GM11168 (cell line): ENCODE measurements around the gene MYH7B.

Experiments used
- in situ Hi-C: fragments of 300-500 bp; cut with MboI; formaldehyde crosslinking; loops from one replicate; pipeline ENCODE4 v1.12.0; 2022; ENCODE audit warnings: low sequenced_read_pairs; ENCODE audit not compliant: unreplicated experiment

The MYH7B gene

GRCh38 chr20:34955231-34956040, at the start of gene MYH7B, which contains the start of gene GSS:
Gene MYH7B, plus strand, starts transcription at chr20:34955868. Its CDS starts 22,138 bp downstream, at chr20:34978006.
Gene GSS, minus strand, starts transcription at chr20:34955806. Its CDS starts 3,954 bp downstream, at chr20:34951852.
- in situ Hi-C loops: no loop called here

DNA sequence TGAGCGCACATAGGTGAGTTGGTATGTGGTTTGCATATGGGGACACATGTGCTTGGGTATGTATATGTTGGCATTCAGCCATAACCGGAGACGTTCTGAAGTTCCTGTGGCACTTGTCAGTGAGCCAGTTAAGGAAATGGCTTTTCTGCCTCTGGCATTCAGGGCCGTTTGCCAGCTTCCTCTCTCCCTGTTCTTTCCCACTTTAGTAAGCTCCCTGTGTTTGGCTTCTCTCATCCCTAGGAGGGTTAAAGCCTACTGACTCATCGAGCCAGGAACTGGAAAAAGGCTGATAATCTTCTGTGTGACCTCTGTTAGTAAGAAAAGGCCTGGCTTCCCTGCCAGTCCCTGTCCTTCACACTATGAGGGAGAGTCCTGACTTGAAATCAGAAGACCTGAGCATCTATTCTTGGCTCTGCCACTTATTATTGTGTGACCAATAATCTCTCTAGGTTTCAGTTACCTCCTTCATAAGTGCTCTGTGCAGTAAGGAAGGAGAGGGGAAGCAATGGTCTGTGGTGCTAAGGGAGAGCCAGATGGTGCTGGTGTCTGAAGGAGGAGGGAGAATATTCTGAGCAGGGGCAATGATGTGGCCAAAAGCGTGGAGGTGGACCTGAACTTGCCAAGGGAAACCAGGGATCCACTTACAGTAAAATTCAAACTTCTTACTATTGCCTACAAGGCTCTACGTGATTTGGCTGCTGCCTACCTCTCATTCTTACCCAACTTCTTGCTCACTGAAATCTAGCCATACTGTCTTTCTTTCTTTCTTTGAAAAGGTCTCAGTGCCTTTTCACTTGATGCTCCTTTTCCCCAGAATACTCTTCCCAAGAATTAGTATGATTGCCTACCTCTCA, 47.8 kb upstream of the MYH7B start:
- in situ Hi-C loops: no loop called here

DNA sequence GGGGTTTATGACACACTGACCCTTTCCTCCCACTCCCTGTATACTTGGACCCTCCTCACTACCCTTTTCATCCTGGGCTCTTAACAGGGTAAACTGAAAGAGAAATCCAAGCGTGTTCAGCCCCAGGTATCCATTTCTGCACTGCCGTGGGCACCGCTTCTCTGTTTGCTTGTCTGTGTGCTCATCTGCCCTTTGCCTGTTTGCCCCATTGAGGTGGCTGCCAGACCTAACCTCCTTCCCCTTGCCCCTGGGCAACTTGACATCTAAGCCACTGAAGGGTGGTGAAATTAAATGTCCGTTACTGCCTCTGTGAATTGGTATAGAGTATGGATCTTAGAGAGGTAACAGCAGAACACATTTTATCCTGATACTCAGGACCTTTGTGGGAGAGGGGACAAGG, 40.5 kb upstream of the MYH7B start:
- in situ Hi-C loops: no loop called here

GRCh38 chr20:34915749-34916455, 39.8 kb upstream of the MYH7B start:
- in situ Hi-C loops: no loop called here

DNA sequence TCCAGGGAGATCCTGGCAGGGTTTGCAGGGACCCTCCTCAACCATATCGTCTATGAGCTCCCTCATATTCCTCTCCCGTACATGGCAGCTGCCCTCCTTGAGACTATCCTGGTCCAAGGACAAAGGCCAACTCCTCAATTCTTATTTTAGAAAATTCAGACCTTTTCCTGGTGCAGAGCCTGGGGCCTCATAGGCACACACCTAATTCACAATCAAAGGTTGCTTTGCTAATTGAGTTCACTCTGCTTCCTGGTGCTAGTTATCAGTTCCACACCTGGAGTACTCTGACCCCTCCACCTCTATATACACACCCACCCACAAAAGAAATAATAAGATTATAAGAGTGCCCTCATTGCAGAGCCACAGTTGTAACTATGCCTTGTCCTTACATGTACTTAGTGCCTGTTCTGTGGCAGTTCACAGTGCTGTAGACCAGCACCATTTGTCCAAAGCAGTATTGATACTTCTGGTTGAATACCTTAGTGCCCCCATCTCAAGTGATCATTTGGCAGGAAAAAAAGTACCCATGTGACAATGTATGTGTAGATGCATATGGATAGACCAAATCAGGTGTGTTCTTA, 38.8 kb upstream of the MYH7B start:
- in situ Hi-C loops: no loop called here

DNA sequence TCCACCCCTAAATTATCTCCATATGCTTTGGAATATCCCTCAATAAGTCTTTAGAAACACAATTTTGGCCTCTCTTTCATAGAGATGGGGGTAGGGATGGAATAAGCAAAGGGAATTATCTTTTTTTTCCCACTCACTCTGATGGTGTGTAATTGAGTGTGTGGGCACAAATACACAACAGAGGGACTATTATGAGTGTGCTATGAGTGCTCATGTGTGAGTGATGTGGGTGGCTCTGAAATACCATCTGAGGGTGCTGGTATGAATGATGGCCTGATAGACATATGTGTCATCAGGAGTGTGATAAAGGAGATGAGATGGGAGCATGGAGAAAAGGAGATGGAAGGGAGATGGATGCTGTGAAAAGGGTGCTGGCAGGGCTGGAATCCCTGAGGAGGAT, 35.6 kb upstream of the MYH7B start:
- in situ Hi-C loops: no loop called here

GRCh38 chr20:34921436-34921835, 34.2 kb upstream of the MYH7B start:
- in situ Hi-C loops: no loop called here

DNA sequence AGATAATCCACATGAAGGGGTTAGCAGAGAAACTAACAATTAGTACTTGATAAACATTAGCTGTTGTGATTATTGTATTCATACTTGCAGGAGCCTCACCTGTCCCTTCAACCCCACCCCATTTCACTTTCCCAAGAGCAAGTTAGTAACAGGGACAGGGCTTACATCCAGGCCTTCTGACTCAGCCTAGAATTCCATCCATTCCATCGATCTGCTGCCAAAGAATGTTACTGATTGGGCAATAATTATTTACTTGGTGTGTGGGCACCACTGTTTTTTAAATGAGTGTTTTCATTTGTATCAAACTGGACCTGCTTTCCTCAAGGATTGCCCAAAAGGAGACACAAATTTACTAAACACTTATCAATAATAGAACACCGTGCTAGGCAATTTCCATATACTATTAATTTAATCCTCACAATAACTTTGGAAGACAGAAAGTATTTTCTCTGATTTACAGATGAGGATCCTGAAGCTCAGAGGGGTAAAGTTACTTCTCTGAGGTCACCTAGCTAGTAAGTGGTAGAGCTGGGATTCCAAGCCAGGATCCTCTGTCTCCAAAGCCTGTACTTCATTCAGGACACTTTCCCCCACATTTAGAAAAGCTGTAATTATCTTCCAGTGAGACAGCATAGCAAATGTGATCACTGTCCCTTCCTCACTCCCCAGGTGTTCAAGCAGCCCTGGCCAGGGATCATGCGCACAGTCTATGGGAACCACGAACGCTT, 32.9 kb upstream of the MYH7B start:
- in situ Hi-C loops: no loop called here

GRCh38 chr20:34923414-34923813, 32.3 kb upstream of the MYH7B start:
- in situ Hi-C loops: no loop called here

DNA sequence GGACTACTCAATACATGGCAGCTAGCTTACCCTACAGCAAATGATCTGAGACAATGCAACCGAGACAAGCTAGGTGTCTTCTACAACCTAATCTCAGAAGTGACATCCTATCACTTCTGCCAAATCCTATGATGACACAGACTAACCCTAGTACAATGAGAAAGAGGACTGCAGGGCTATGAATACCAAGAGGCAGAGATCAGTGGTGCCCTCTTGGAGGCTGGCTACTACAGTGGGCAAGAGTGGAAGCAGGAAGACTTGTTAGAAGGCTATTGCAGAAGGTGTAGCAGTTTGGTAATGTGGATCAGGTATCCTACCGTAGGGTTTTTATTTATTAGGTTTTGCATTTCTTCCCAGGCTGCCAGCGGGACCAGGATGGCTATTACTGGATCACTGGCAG, 30.3 kb upstream of the MYH7B start:
- in situ Hi-C loops: no loop called here

- in situ Hi-C loops: no loop called here
Observed at GRCh38 chr20:34925981-34926380, 29.7 kb upstream of the MYH7B start.

DNA sequence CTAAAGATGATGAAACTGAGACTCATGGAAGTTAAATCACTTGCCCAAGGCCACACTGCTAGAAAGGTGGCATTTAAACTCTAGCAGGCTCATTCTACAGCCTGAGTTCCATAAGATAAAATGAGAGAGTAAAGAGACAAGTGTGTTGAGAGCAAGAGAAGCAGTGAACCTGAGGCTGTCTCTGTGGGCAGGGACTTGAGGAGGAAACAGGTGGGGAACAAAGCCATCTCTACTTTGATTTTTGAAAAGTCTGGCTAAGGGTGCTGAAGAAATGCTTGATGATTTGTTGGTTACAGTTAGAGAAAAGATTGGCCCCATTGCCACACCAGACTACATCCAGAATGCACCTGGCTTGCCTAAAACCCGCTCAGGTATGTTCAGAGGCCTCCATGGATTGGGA, 29.1 kb upstream of the MYH7B start:
- in situ Hi-C loops: no loop called here

- in situ Hi-C loops: no loop called here
Observed at GRCh38 chr20:34927736-34928135, 27.9 kb upstream of the MYH7B start.

DNA sequence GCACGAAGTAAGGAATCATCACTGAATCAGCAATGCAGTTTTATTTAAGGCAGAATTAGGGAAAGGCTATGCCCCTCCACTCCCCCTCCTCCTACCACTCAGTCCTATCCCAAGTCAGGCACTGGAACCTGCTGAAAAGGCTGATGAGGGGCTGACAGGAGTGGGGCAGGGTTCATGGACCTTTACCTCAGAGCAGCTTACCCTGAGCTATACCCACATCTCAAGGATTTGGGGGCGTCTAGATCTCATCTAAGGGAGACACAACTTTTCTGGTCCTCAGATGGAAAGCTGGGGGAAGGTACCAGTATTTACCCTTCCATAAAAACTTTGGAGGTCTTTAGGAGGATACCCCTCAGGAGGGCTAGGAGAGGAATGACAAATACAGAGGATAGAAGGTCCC, 27.3 kb upstream of the MYH7B start:
- in situ Hi-C loops: no loop called here

GRCh38 chr20:34931771-34932170, 23.9 kb upstream of the MYH7B start:
- in situ Hi-C loops: no loop called here

DNA sequence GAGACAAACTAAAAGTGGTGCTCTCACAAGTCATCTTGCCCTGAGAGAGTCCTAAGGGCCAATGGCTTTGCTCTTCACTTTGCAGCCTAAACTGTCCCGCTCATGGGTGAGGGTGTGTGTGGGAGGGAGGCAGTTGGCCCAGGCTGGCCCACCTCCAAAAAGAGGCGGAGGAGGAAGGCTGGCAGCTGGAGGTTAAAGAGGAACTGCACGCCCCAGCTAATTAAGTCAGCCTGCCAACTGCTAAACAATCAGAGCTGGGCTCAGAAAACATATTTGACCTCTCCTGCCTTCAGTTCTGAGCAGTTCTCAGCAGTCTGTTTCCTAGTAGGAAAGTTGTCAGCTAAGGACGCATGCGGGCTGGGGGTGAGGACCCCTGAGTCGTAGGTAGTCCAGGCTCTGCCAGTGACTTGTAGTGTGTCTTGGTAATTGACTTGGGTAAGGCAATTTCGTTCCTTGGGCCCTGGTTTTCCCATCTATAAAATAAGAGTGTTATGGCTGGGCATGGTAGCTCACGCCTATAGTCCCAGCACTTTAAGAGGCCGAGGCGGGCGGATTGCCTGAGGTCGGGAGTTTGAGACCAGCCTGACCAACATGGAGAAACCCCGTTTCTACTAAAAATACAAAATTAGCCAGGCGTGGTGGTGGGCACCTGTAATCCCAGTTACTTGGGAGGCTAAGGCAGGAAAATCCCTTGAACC, 17.1 kb upstream of the MYH7B start:
- in situ Hi-C loops: no loop called here

- in situ Hi-C loops: no loop called here
Observed at GRCh38 chr20:34940081-34940481, 15.6 kb upstream of the MYH7B start.

GRCh38 chr20:34941226-34941625, 14.4 kb upstream of the MYH7B start:
- in situ Hi-C loops: no loop called here

DNA sequence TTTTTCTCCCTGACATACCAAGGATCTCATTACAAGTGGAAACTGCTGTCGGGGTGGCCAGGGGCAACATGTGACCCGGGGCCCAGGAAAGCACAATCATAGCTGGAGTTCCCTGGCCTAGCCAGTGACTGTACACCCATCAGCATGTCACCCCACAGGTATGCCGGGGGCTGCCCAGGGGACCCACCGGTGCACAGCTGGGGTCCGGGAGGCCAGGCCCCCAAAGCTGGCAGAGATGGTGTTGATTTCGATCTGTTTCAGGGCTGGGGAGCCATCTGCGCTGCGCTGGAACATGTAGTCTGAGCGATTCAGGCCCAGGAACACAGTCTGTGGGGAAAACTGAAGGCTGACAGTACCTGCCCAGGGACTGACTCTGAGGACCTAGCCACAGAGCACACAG, 13.4 kb upstream of the MYH7B start:
- in situ Hi-C loops: no loop called here
